GM18907 (cell line): Measurements from ENCODE around the gene MAFG.

ENCODE experiments used
- ATAC-seq: cut with Tn5 transposase; IDR thresholded peaks from one replicate; pipeline ENCODE4 v1.9.1; 2021; ENCODE audit warnings: mild to moderate bottlenecking, moderate library complexity; ENCODE audit not compliant: unreplicated experiment

The MAFG gene

DNA sequence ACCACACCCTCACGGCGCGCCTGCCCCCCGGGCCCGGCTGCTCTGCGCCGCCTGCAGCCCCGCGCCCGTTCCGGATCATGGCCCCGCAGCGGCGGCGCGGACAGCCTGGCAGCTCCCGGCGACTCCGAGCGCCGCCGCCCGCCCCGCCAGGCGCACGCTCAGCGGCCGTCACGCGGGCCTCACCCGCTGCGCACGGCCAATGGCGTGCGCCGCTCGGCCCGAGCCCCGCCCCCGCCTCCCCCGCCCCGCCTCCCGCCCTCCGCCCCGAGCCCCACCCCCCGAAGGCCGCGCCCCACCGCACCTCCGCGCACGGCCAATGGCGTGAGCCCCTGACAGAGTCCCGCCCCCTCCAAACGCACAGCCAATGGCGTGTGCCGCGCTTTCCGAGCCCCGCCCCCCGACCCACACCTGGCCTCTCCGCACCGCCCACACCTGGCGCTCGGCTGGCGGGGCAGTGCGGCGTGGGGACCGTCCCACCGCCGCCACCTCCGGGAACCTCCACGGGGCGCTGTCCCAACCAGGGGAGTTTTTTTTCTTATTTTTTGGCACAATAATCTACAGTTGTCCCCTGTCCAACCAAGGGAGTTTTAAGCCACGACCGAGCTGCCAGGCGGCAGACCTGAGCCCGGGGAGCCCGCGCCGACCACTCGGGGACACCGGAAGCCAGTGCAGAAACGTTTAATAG is 16.1 kb downstream of the MAFG start, which contains the start of gene PCYT2:
Gene PCYT2 (minus strand): TSS at position 123 of the 685 bp plus-strand sequence. CDS start 44 bp downstream, at position 79.
- peak; percentile 56 for ATAC-seq

DNA sequence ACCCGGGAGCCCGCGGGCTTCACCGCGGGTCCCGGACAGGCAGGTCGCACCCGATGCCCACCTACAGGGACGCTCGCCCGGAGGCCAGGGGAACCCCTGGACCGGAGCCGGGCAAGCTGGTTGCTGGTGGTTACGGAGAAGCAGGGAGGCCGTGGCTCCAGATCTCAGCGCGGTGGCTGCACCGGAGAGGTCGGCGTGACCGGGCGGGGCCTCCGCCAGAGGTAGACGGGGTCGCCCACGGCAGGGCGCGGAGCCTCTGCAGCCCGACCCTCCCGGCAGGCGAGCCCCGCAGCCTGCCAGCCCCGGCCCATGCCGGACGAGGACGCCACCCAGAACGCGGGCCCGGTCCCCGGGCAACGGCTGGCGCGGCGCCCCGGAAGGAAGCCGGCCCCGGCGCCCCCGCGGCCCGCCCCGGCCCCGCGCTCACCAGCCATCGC is 16.7 kb downstream of the MAFG start:
- peak; percentile 21 for ATAC-seq

DNA sequence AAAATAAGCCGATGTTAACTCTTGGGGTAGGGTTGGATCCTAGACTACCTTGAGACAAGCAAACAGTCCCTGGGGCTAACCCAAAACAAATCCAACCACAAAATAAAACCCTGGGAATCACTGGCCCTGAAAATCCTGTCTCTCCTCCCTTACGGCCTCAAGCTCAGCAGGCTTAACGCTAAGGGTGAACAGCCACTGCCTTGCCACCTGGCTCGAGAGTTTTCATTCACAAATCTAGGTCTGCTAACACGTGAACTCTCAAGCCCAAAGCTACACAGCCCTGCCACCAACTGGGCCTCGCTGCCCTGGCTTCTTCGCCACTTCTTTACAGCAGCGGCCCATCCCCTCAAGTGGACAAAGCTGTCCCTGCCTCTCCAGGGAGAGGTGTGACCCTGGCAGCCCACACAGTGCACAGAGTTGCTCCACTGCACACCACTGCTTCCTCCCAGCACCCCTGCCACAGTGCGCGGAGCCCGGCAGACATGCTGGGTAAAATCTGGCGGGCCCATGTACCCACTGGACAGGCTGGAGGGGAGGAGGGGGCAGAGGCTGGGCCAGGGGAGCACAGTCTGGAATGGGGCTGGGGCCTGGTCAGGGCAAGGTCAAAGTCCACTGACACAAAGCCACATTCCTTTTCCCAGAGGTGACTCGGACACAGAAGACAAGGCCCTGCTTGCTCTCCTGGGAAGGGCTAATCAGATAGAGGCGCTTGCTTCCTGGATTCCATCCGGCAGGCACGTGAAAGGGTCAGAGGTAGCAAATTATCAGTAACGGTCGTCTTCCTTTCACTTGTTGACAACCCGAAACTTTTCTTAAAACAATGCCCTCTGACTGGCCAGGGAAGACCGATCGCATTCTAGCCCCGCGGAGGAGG is 17.3 kb downstream of the MAFG start:
- ATAC-seq, result no peak

GRCh38 chr17:81909231-81909630 is 18.3 kb downstream of the MAFG start:
- no peak for ATAC-seq

GRCh38 chr17:81908793-81909192 is 18.7 kb downstream of the MAFG start:
- ATAC-seq, result no peak

GRCh38 chr17:81907219-81908145 is 20.1 kb downstream of the MAFG start:
- no peak for ATAC-seq

GRCh38 chr17:81906476-81907218 is 20.9 kb downstream of the MAFG start:
- no peak for ATAC-seq

DNA sequence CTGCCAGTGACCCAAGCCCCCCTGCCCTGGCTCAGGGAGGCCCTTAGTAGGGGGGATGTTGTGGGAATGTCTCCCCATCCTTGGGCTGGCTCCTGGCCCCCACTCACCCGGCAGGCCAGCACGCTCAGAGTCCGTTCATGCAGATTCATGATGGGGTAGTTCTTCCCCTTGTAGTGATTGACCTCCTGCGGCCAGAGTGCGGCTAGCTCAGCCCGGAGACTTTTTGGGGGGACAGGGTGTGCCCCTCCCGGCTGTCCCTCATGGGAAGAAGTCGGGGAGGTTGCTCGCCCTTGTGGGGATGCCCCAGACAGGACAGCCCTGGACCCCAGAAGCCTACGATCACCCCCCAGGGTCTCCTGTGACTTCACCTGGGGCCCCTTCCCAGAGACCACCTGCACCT is 21.5 kb downstream of the MAFG start:
- no peak for ATAC-seq

DNA sequence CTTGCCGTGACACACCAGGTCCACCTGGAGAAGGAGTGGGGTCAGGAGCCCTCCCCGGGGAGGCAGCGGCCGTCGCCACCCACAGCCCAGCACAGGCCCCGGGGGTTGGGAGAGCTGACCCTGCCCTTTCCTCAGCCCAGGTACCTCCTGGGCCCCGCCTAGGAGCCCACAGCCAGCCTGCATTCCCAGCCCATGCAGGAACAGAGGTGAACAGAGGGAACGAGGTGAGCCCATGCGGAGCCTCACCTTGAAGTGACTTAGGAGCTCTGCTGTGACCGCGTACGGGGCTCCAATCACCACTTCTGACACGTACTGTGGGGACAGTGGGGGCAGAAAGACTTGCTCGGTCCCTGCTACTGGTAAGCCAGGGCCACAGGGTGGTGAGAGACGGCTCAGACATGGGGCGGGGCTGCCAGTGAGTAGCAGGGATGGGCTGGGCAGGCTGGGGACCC is 22.1 kb downstream of the MAFG start:
- no peak for ATAC-seq

GRCh38 chr17:81904600-81905423 is 22.7 kb downstream of the MAFG start:
- no peak for ATAC-seq

DNA sequence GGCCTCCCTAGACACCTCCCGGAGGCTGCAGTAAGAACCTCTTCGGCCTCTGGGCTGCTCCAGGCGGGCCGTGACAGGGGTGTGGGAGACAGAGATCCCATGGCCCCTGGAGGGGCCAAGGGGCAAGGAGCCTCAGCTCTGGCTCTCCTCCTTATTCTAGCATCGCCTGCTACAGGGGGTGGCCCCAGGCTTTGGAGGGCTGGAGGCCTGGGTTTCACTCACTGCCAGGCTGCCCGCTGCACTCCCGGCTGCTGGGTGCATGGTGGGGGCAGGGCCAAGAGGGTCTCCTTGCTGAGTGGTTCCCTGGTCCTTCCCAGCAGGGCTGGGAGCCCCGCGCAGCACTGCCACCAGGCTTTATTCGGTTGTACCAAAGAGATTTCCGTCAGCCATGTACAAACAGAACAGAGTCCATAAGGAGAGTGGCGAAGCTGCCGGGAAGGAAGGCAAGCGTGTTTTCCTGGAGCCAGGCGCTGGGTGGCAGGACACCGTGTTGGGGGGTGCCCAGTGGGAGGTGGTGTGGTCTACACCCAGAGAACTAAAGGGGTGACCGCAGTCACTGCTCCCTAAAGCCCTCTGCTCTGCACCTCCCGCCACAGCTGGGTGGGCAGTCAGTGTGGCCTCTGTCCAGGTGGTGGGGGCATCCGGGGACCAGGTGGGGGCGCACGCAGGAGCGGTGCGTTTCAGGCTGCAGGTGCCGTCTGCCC is 23.5 kb downstream of the MAFG start:
- ATAC-seq, result no peak

- no peak for ATAC-seq
These were observed 24.1 kb downstream of the MAFG start for GRCh38 chr17:81903415-81903831.

DNA sequence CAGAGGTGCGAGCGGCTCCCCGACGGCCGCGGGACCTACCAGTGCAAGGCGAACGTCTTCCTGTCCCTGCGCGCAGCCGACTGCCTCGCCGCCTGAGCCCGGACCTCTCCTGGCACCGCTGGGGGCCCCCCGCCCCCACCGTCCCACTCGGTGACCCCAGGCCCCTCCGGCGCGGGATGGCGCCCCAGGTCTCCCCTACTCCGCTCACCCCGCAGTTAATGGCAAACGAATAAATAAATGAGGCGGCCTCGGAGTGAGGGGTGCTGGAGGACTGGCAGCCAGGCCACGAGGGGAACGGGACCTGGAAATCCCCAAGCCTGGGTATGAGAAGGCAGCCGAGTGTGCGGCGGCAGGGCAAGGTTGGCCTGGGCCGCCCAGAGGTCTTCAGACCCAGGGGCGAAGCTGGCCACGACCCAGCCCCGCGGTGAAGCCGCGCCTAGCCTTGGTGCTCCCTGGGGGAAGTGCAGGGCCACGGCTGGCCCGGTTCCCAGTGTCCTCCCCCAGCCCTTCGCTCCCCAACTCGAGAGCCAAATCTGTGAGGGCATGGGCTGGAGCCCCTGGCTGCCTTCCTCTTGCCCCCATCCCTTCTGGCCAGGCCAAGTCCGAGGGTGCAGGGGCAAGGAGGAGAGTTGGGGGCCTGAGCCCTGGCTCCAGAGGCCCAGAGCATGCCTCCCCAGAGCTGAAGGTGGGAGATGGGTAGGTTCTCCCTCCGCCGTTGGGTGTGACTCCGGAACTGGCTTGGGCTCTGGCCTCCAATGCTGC is 24.7 kb downstream of the MAFG start:
- no peak for ATAC-seq

- no peak for ATAC-seq
These were observed 25.4 kb downstream of the MAFG start, which contains the start of gene NPB for GRCh38 chr17:81902023-81902652. NPB (plus strand) TSS chr17:81902238; CDS start chr17:81902278, 40 bp downstream.

GRCh38 chr17:81901167-81902022 is 26.1 kb downstream of the MAFG start:
- ATAC-seq, result no peak

DNA sequence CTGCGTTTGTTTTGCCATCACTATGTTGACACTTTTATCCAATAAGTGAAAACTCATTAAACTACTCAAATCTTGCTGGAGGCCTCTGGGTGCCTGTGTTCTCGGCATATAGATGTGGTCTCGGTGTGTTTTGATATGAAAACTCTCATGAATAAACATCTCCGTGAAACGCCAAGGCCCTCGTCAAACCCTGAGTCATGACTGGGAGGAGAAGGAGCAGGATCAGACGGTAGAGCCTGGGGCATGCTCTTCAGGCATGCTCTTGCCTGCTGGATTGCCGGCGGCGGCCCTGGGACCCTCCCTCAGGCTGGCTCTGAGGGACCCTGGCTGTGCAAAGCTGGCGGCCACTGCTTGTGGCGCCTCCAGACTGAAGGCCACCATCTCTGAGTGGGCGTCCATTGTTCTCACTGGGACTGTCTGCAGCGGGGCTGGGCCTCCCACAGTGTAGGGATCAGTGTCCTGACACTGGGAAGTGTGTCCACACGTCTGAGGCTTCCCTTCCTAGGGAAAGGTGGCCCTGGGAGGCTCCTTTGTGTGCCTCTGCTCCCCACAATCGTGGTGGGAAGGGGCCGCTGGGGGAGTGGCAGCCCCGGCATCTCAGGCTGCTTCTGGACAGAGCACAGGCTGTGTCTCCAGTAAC is 27.2 kb downstream of the MAFG start:
- ATAC-seq, result no peak
